Aortic smooth muscle cell (primary cell): Measurements from ENCODE around the gene PIEZO2. TPM values are rescaled to one million over a fixed set of nuclear protein-coding genes. Genes with fewer than 3 reads are reported as not detected.

Experiments
- total RNA-seq: library from RNA; depleted of rRNA; stranded (reverse); fragments of >200 nt; gene quantifications from 2 replicates; pipeline ENCODE4 v1.2.3, GENCODE V29; 2014

Gene PIEZO2
- total RNA-seq = 0.31 and 4.1 TPM in 2 replicates

DNA sequence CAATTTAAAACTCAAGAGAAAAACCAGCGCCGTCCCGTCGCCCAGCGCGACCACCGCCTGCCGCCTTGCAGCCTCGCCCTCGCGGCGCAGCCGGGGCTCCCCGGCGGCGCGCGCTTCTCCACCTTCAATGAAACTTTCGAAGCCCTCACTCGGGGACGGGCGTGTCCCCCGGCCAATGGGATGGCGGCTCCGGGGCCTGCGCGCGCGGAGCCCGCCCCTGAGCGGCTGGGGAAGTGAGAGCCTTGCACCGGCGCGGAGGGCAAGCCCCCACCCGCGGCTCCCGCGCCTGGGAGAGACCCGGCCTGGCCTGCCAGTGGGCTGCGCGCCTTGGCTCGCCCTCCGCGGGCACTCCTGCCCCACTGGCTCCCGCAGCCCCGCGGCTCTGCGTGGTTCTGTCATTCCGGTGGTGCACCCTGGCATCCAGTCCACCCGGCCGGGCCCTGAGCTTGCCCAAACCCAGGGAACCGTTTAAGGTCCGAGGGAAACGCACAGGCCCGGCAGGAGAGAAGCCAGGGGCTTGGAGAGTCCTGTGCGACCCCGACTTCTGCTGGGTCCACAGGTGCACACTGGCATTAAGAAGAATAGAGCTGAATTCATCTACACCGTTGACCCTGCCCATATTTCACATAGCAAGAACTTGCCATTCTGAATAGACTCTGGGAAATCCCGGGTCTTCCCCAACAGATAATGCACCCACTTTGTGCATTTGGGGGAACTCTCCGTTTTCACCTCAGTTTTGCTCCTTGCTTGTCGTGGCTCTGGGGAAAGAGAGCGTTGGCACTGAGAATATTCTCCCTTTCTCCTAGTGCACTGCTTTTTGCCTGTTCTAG, at the start of gene PIEZO2:
Gene PIEZO2, minus strand, starts transcription at position 129 of the 830 bp plus-strand sequence. CDS start 981 bp downstream, outside the sequence.

